PC-9 (cell line): ENCODE results near the gene PRDM16.
"Not testable (repeated sequence)": the region's sequence is repeated elsewhere in the genome, so short reads cannot be mapped to it uniquely, and the experiment has no call there.

Experiments
- EZH2 ChIP-seq: fragments of 200-600 bp; sonication (generic); IDR thresholded peaks from 2 replicates; pipeline ENCODE4 v1.8.0; 2017; ENCODE audit warnings: antibody characterized with exemption, low read depth
- TF ChIP-seq, protein P1 (sequence below): fragments of 200-600 bp; sonication (generic); conservative IDR thresholded peaks from 2 replicates; pipeline ENCODE4 v1.6.1; 2017; ENCODE audit warnings: mixed run types, antibody characterized with exemption, mild to moderate bottlenecking, moderate library complexity

DNA sequence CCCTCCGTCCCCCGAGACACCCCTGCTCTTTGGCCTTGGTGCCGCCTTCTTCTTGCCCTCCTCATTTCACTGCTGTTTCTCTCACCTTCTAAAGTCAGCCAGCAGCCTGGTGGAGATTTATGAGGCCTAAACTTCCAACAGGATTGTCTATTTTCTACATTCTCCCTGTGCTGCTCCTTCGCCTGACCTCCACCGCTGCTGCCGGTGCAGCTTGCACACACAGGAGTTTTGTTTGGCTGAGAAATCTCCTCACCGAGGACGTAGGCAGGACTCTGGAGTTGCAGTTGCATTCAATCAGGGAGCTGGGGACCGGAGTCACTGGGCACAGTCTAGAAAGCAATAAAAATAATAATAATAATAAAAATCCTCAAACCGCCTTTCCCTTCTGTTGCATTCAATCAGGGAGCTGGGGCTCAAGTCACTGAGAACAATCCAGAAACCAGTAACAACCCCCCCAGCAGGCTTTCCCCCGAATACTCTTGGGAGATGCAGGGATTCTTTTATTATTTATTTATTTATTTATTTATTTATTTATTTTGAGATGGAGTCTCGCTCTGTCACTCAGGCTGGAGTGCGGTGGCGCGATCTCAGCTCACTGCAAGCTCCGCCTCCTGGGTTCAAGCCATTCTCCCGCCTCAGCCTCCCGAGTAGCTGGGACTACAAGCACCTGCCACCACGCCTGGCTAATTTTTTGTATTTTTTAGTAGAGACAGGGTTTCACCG is 19.1 kb downstream of the PRDM16 start:
- TF ChIP-seq, protein P1, sequence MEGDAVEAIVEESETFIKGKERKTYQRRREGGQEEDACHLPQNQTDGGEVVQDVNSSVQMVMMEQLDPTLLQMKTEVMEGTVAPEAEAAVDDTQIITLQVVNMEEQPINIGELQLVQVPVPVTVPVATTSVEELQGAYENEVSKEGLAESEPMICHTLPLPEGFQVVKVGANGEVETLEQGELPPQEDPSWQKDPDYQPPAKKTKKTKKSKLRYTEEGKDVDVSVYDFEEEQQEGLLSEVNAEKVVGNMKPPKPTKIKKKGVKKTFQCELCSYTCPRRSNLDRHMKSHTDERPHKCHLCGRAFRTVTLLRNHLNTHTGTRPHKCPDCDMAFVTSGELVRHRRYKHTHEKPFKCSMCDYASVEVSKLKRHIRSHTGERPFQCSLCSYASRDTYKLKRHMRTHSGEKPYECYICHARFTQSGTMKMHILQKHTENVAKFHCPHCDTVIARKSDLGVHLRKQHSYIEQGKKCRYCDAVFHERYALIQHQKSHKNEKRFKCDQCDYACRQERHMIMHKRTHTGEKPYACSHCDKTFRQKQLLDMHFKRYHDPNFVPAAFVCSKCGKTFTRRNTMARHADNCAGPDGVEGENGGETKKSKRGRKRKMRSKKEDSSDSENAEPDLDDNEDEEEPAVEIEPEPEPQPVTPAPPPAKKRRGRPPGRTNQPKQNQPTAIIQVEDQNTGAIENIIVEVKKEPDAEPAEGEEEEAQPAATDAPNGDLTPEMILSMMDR, result not testable (repeated sequence)
- not testable (repeated sequence) for TF ChIP-seq EZH2
